ENCODE measurements around the gene DUSP7.
A peak's percentile ranks its signal among the peaks of the same experiment; 100 is the strongest.

DUSP7 gene

GRCh38 chr3:52031896-52032295, 24.5 kb downstream of the DUSP7 start:
- DNase-seq (ENCODE audit: insufficient read length) (no peak), FAIRE-seq (no peak)
- TF ChIP-seq POLR2A (IDR thresholded peaks at IDR 0.05; ENCODE audit: low read depth, low read length): no peak
- no peak for TF ChIP-seq TAF1 (IDR thresholded peaks at IDR 0.05; ENCODE audit: borderline replicate concordance, low read depth, low read length)
- no peak for TF ChIP-seq POLR2AphosphoS5 (IDR thresholded peaks at IDR 0.05; ENCODE audit: low read depth, low read length)

- FAIRE-seq (no peak), DNase-seq (ENCODE audit: insufficient read length) (no peak)
- TF ChIP-seq POLR2AphosphoS5 (IDR thresholded peaks at IDR 0.05; ENCODE audit: low read depth, low read length) (no peak), POLR2A (IDR thresholded peaks at IDR 0.05; ENCODE audit: low read depth, low read length) (no peak), TAF1 (IDR thresholded peaks at IDR 0.05; ENCODE audit: borderline replicate concordance, low read depth, low read length) (no peak)
These were observed 25.6 kb downstream of the DUSP7 start for GRCh38 chr3:52030714-52031310.

- DNase-seq (ENCODE audit: insufficient read length) (no peak), FAIRE-seq (no peak)
- TF ChIP-seq TAF1 (IDR thresholded peaks at IDR 0.05; ENCODE audit: borderline replicate concordance, low read depth, low read length) (no peak), POLR2AphosphoS5 (IDR thresholded peaks at IDR 0.05; ENCODE audit: low read depth, low read length) (no peak), POLR2A (IDR thresholded peaks at IDR 0.05; ENCODE audit: low read depth, low read length) (no peak)
These were observed 26.8 kb downstream of the DUSP7 start for GRCh38 chr3:52029535-52029934.

GRCh38 chr3:52029053-52029452, 27.3 kb downstream of the DUSP7 start:
- TF ChIP-seq POLR2AphosphoS5 (IDR thresholded peaks at IDR 0.05; ENCODE audit: low read depth, low read length): no peak
- TF ChIP-seq POLR2A (IDR thresholded peaks at IDR 0.05; ENCODE audit: low read depth, low read length): no peak
- TF ChIP-seq TAF1 (IDR thresholded peaks at IDR 0.05; ENCODE audit: borderline replicate concordance, low read depth, low read length): no peak
- FAIRE-seq (no peak), DNase-seq (ENCODE audit: insufficient read length) (no peak)

GRCh38 chr3:52028572-52028971, 27.8 kb downstream of the DUSP7 start:
- DNase-seq (ENCODE audit: insufficient read length) (no peak), FAIRE-seq (no peak)
- TF ChIP-seq POLR2AphosphoS5 (IDR thresholded peaks at IDR 0.05; ENCODE audit: low read depth, low read length) (no peak), POLR2A (IDR thresholded peaks at IDR 0.05; ENCODE audit: low read depth, low read length) (no peak), TAF1 (IDR thresholded peaks at IDR 0.05; ENCODE audit: borderline replicate concordance, low read depth, low read length) (no peak)

- TF ChIP-seq POLR2AphosphoS5 (IDR thresholded peaks at IDR 0.05; ENCODE audit: low read depth, low read length) (no peak), TAF1 (IDR thresholded peaks at IDR 0.05; ENCODE audit: borderline replicate concordance, low read depth, low read length) (no peak), POLR2A (IDR thresholded peaks at IDR 0.05; ENCODE audit: low read depth, low read length) (no peak)
- DNase-seq (ENCODE audit: insufficient read length) (no peak), FAIRE-seq (no peak)
These were observed 30.3 kb downstream of the DUSP7 start for GRCh38 chr3:52026041-52026440.

GRCh38 chr3:52025453-52025852, 30.9 kb downstream of the DUSP7 start:
- FAIRE-seq: peak; percentile 36
- no peak for DNase-seq (ENCODE audit: insufficient read length)
- TF ChIP-seq POLR2A (IDR thresholded peaks at IDR 0.05; ENCODE audit: low read depth, low read length): no peak

- no peak for FAIRE-seq
- TF ChIP-seq POLR2A (IDR thresholded peaks at IDR 0.05; ENCODE audit: low read depth, low read length) (no peak), TAF1 (IDR thresholded peaks at IDR 0.05; ENCODE audit: borderline replicate concordance, low read depth, low read length) (no peak), POLR2AphosphoS5 (IDR thresholded peaks at IDR 0.05; ENCODE audit: low read depth, low read length) (no peak)
These were observed 31.5 kb downstream of the DUSP7 start for GRCh38 chr3:52024765-52025452.

GRCh38 chr3:52023860-52024764, 32.3 kb downstream of the DUSP7 start:
- TF ChIP-seq POLR2A (IDR thresholded peaks at IDR 0.05; ENCODE audit: low read depth, low read length) (no peak), TAF1 (IDR thresholded peaks at IDR 0.05; ENCODE audit: borderline replicate concordance, low read depth, low read length) (no peak), POLR2AphosphoS5 (IDR thresholded peaks at IDR 0.05; ENCODE audit: low read depth, low read length) (0 out of 2 replicates have a peak, but pooled peaks have one; percentile 23)
- FAIRE-seq (peak; percentile 87), DNase-seq (ENCODE audit: insufficient read length) (peak; percentile 62)

More at GRCh38 chr3:52024765-52025452, 31.5 kb downstream of the DUSP7 start:
- no peak for DNase-seq (ENCODE audit: insufficient read length)

- DNase-seq (ENCODE audit: insufficient read length): no peak
- no peak for TF ChIP-seq POLR2AphosphoS5 (IDR thresholded peaks at IDR 0.05; ENCODE audit: low read depth, low read length)
- TF ChIP-seq POLR2A (IDR thresholded peaks at IDR 0.05; ENCODE audit: low read depth, low read length): no peak
- TF ChIP-seq TAF1 (IDR thresholded peaks at IDR 0.05; ENCODE audit: borderline replicate concordance, low read depth, low read length): no peak
- peak; percentile 30 for FAIRE-seq
These were observed 33.1 kb downstream of the DUSP7 start for GRCh38 chr3:52023101-52023770.
